Liver (tissue), 9 donors: ENCODE data around the gene APOBEC3B. TPM values are rescaled to one million over a fixed set of nuclear protein-coding genes. Genes with fewer than 3 reads are reported as not detected.
"Not testable (repeated sequence)": the region's sequence is repeated elsewhere in the genome, so short reads cannot be mapped to it uniquely, and the experiment has no call there.

Source experiments
- DNase-seq: peaks from one replicate; pipeline ENCODE4 v3.0.0-alpha.2; 2017; ENCODE audit warnings: low spot score
- H3K27ac ChIP-seq, 2 donors: one replicate each; pipeline ENCODE4 v1.7.0; 2013; ENCODE audit warnings: inconsistent platforms in 2 of 2, low read length in 2 of 2, control low read depth in 1 of 2, low read depth in 1 of 2, mild to moderate bottlenecking in 1 of 2
- H3K27me3 ChIP-seq, 4 donors: one replicate each; pipeline versions ENCODE4 v1.6.1 to v1.7.0; 2013; ENCODE audit warnings: low read length in 3 of 4, inconsistent platforms in 1 of 4, mild to moderate bottlenecking in 1 of 4, moderate library complexity in 1 of 4; ENCODE audit not compliant: control insufficient read depth in 4 of 4, insufficient read depth in 4 of 4
- H3K36me3 ChIP-seq, 4 donors: one replicate each; pipeline versions ENCODE4 v1.6.1 to v1.7.0; 2013; ENCODE audit warnings: low read length in 3 of 4, mild to moderate bottlenecking in 3 of 4, low read depth in 1 of 4, moderate library complexity in 1 of 4; ENCODE audit not compliant: control insufficient read depth in 4 of 4, insufficient read depth in 3 of 4
- H3K4me1 ChIP-seq, 4 donors: one replicate each; pipeline versions ENCODE4 v1.6.1 to v1.7.0; 2013; ENCODE audit warnings: low read length in 3 of 4, mild to moderate bottlenecking in 3 of 4, moderate library complexity in 1 of 4; ENCODE audit not compliant: control insufficient read depth in 4 of 4, insufficient read depth in 4 of 4
- H3K4me3 ChIP-seq, 3 donors: one replicate each; pipeline versions ENCODE4 v1.6.1 to v1.7.0; 2013; ENCODE audit warnings: low read length in 3 of 3, control low read depth in 1 of 3, low read depth in 1 of 3, mild to moderate bottlenecking in 1 of 3
- H3K9ac ChIP-seq, 2 donors: one replicate each; pipeline ENCODE4 v1.7.0; 2013; ENCODE audit warnings: low read length in 2 of 2, mild to moderate bottlenecking in 2 of 2, moderate library complexity in 2 of 2, control low read depth in 1 of 2, low read depth in 1 of 2
- H3K9me3 ChIP-seq, 4 donors: one replicate each; pipeline versions ENCODE4 v1.6.1 to v1.7.0; 2013; ENCODE audit warnings: low read length in 3 of 4; ENCODE audit not compliant: control insufficient read depth in 4 of 4
- HNF4A ChIP-seq, 2 donors: conservative IDR thresholded peaks; 2 replicates each; pipeline ENCODE4 v1.6.1; 2016; ENCODE audit warnings: antibody characterized with exemption in 2 of 2, mild to moderate bottlenecking in 2 of 2
- HNF4G ChIP-seq: IDR thresholded peaks from 2 replicates; pipeline ENCODE4 v1.6.1; 2016; ENCODE audit warnings: antibody characterized with exemption
- RAD21 ChIP-seq, 2 donors: IDR thresholded peaks; 2 replicates each; pipeline ENCODE4 v1.6.1; 2016; ENCODE audit warnings: antibody characterized with exemption in 2 of 2, mild to moderate bottlenecking in 2 of 2
- RXRA ChIP-seq, 2 donors: IDR thresholded peaks; 2 replicates each; pipeline ENCODE4 v1.6.1; 2017 to 2018; ENCODE audit warnings: antibody characterized with exemption in 2 of 2, mild to moderate bottlenecking in 1 of 2
- TAF1 ChIP-seq: conservative IDR thresholded peaks from 2 replicates; pipeline ENCODE4 v1.6.1; 2016; ENCODE audit warnings: antibody characterized with exemption, mild to moderate bottlenecking
- WGBS: extraction: QIAGEN DNeasy Blood & Tissue Kit; methylation state at CpG from one replicate; pipeline ENCODE4 v1.1.7; 2013; 5-methylcytosine and 5-hydroxymethylcytosine counted together
- polyA plus RNA-seq, 2 donors: library from polyadenylated mRNA; stranded (reverse) in 1 of 2; unstranded in 1 of 2; fragments of 200-250 nt in 1 of 2; fragments of >200 nt in 1 of 2; fragmentation: Nextera tagmentation in 1 of 2; extraction: Ambion mirVana in 1 of 2; gene quantifications; one replicate each; pipeline versions ENCODE4 v1.2.1 to v1.2.3, GENCODE V29; 2013 to 2015
- total RNA-seq, 2 donors: library from RNA; depleted of rRNA; stranded (reverse); fragments of >200 nt; gene quantifications; one replicate each; pipeline ENCODE4 v1.2.3, GENCODE V29; 2014
- donor health status: healthy.
- donor health status: healthy.
- donor health status: healthy.
- donor health status: healthy.
- donor health status: healthy.

The APOBEC3B gene
- total and polyA plus RNA-seq, 4 donors = 0.08 to 6.0 (median 0.88) TPM

GRCh38 chr22:39031434-39032295 lies 49.5 kb downstream of the APOBEC3B start:
- not testable (repeated sequence) for H3K4me1 ChIP-seq

GRCh38 chr22:39037071-39037470 lies 54.9 kb downstream of the APOBEC3B start:
- WGBS = 59% methylated on average over 2 of the region's 2 CpGs

More at GRCh38 chr22:39031434-39032295, 49.5 kb downstream of the APOBEC3B start:
- H3K27me3 ChIP-seq, DNase-seq, H3K27ac ChIP-seq, H3K9ac ChIP-seq, H3K4me3 ChIP-seq, H3K36me3 ChIP-seq, H3K9me3 ChIP-seq: not testable (repeated sequence)
- WGBS = 79% methylated on average over 17 of the region's 18 CpGs

GRCh38 chr22:39039306-39040126 lies 57.4 kb downstream of the APOBEC3B start:
- Histone ChIP-seq H3K9me3 (no peaks in the 10 kb centered on the region), H3K4me1 (peaks cover 0 to 8% (median 6%) of the 10 kb centered on the region in 4 donors), H3K27me3 (no peaks in the 10 kb centered on the region), H3K27ac (no peak overlapping the region), H3K36me3 (no peaks in the 10 kb centered on the region), H3K4me3 (no peak overlapping the region), H3K9ac (no peak overlapping the region)
- DNase-seq = no peak
- 90% methylated on average over 19 of the region's 19 CpGs for WGBS
- TF ChIP-seq HNF4G (no peak), RXRA (IDR thresholded peaks at IDR 0.05) (no peak), HNF4A (conservative IDR thresholded peaks at IDR 0.05) (peak in 1 of 2 donors; percentile 4)

More at GRCh38 chr22:39037071-39037470, 54.9 kb downstream of the APOBEC3B start:
- H3K27me3 ChIP-seq, H3K36me3 ChIP-seq, DNase-seq, H3K4me3 ChIP-seq, H3K9me3 ChIP-seq, H3K27ac ChIP-seq, H3K4me1 ChIP-seq, H3K9ac ChIP-seq: not testable (repeated sequence)

GRCh38 chr22:39040155-39040537 lies 58.0 kb downstream of the APOBEC3B start:
- H3K4me1 ChIP-seq, H3K9me3 ChIP-seq, H3K27ac ChIP-seq, H3K27me3 ChIP-seq, H3K9ac ChIP-seq, DNase-seq, H3K36me3 ChIP-seq: not testable (repeated sequence)
- H3K4me3 ChIP-seq = peak overlapping the region in 1 of 3 donors; percentile 86
- 36% methylated on average over 10 of the region's 14 CpGs for WGBS

GRCh38 chr22:39040538-39041296 lies 58.6 kb downstream of the APOBEC3B start, which contains the start of gene APOBEC3F:
Gene APOBEC3F, plus strand, starts transcription at chr22:39040864. Its CDS starts 97 bp downstream, at chr22:39040961.
- 1% methylated on average over 19 of the region's 21 CpGs for WGBS
- peak within 1 kb of the TSS; percentile 28 to 86 (median 63) for H3K4me3 ChIP-seq
- peak; percentile 55 for DNase-seq
- not testable (repeated sequence) for H3K9me3 ChIP-seq, H3K4me1 ChIP-seq, H3K9ac ChIP-seq, H3K27me3 ChIP-seq, H3K36me3 ChIP-seq
- peak within 1 kb of the TSS; percentile 49 to 87 for H3K27ac ChIP-seq
- TF ChIP-seq RAD21 (IDR thresholded peaks at IDR 0.05) (peak in 1 of 2 donors; percentile 17), TAF1 (peak; percentile 25)
